SK-N-SH (cell line): ENCODE data around the gene SHMT2. TPM values are rescaled to one million over a fixed set of nuclear protein-coding genes. Genes with fewer than 3 reads are reported as not detected.

Source experiments
- CTCF ChIA-PET: fragments of 300-600, 350-600 bp; formaldehyde crosslinking; extraction: SDS; loops from one replicate; lab custom pipeline; 2021; lab: Yijun Ruan, JAX
- POLR2A ChIA-PET: fragments of 350-600 bp; sonication (Branson Sonifier 250); formaldehyde crosslinking; extraction: SDS; loops from one replicate; lab custom pipeline; 2020; ENCODE audit warnings: antibody characterized with exemption, inconsistent platforms; lab: Yijun Ruan, JAX
- DNase-seq: peaks from one replicate; pipeline ENCODE4 v3.0.0; 2012
- H2AFZ ChIP-seq: fragments of 200-600 bp; sonication (generic); 2 replicates; pipeline ENCODE4 v1.8.1; 2016; ENCODE audit warnings: antibody characterized with exemption, mild to moderate bottlenecking, low read depth
- H3F3A ChIP-seq: fragments of 200-600 bp; sonication (generic); replicated peaks from 2 replicates; pipeline ENCODE3; 2016; ENCODE audit warnings: antibody characterized with exemption, mild to moderate bottlenecking; ENCODE audit not compliant: insufficient read depth
- H3K27ac ChIP-seq, 2 experiments: fragments of 200-500 bp in 1 of 2; fragments of 200-600 bp in 1 of 2; sonication (Bioruptor generic) in 1 of 2; sonication (generic), shearing (Covaris generic) in 1 of 2; 2 replicates each; pipeline versions ENCODE4 v1.5.1 to v1.6.1; 2014 to 2016; ENCODE audit warnings: low read depth in 2 of 2, inconsistent platforms in 1 of 2, low read length in 1 of 2, mild to moderate bottlenecking in 1 of 2, mixed read lengths in 1 of 2
- H3K27me3 ChIP-seq: fragments of 200-600 bp; sonication (generic), shearing (Covaris generic); 2 replicates; pipeline ENCODE4 v1.6.1; 2016; ENCODE audit warnings: mixed run types; ENCODE audit not compliant: insufficient read depth
- H3K36me3 ChIP-seq, 2 experiments: fragments of 200-500 bp in 1 of 2; fragments of 200-600 bp in 1 of 2; sonication (Bioruptor generic) in 1 of 2; sonication (generic) in 1 of 2; replicated peaks in 1 of 2; 2 replicates each; pipeline versions ENCODE3 to v1.5.1; 2014 to 2016; ENCODE audit warnings: low read length in 1 of 2, mild to moderate bottlenecking in 1 of 2; ENCODE audit not compliant: insufficient read depth in 2 of 2, control insufficient read depth in 1 of 2
- H3K4me1 ChIP-seq, 2 experiments: fragments of 200-500 bp in 1 of 2; fragments of 200-600 bp in 1 of 2; sonication (Bioruptor generic) in 1 of 2; sonication (generic), shearing (Covaris generic) in 1 of 2; 2 replicates each; pipeline versions ENCODE4 v1.5.1 to v1.6.1; 2014 to 2016; ENCODE audit warnings: low read depth in 1 of 2, low read length in 1 of 2, mixed run types in 1 of 2; ENCODE audit not compliant: insufficient read depth in 2 of 2, control insufficient read depth in 1 of 2
- H3K4me2 ChIP-seq: fragments of 200-600 bp; sonication (generic), shearing (Covaris generic); 2 replicates; pipeline ENCODE4 v1.6.1; 2017; ENCODE audit warnings: mixed run types
- H3K4me3 ChIP-seq, 2 experiments: fragments of 200-500 bp in 1 of 2; fragments of 200-600 bp in 1 of 2; sonication (Bioruptor generic) in 1 of 2; sonication (generic), shearing (Covaris generic) in 1 of 2; 2 replicates each; pipeline versions ENCODE4 v1.5.1 to v1.8.1; 2014 to 2016; ENCODE audit warnings: low read depth in 2 of 2, inconsistent platforms in 1 of 2, low read length in 1 of 2, mild to moderate bottlenecking in 1 of 2, mixed read lengths in 1 of 2, moderate library complexity in 1 of 2
- H3K79me2 ChIP-seq: fragments of 200-600 bp; sonication (generic); 2 replicates; pipeline ENCODE4 v1.8.1; 2017; ENCODE audit warnings: mild to moderate bottlenecking; ENCODE audit not compliant: insufficient read depth
- H3K9ac ChIP-seq: fragments of 200-600 bp; sonication (generic); 2 replicates; pipeline ENCODE4 v1.6.1; 2017; ENCODE audit warnings: mixed run types
- H3K9me2 ChIP-seq: fragments of 200-600 bp; sonication (generic); 2 replicates; pipeline ENCODE4 v1.6.1; 2017; ENCODE audit warnings: mixed run types
- H3K9me3 ChIP-seq: fragments of 200-600 bp; sonication (generic); 2 replicates; pipeline ENCODE4 v1.6.1; 2017; ENCODE audit warnings: mixed run types, mild to moderate bottlenecking, moderate library complexity
- H4K20me1 ChIP-seq: fragments of 200-600 bp; sonication (generic); 2 replicates; pipeline ENCODE4 v1.6.1; 2017; ENCODE audit warnings: mild to moderate bottlenecking, mixed run types; ENCODE audit not compliant: insufficient read depth
- CHD2 ChIP-seq: fragments of 150-350 bp; IDR thresholded peaks from 2 replicates; pipeline ENCODE4 v1.6.1; 2018; ENCODE audit warnings: low read length; ENCODE audit not compliant: partially characterized antibody
- CTCF ChIP-seq: fragments of 200-600 bp; sonication (generic); IDR thresholded peaks from 2 replicates; pipeline ENCODE4 v1.6.1; 2017; ENCODE audit warnings: antibody characterized with exemption, mild to moderate bottlenecking, moderate library complexity
- EP300 ChIP-seq, 2 experiments: IDR thresholded peaks; 2 replicates each; pipeline versions ENCODE4 v1.4.0 to v1.6.1; 2012; ENCODE audit warnings: borderline replicate concordance in 1 of 2, low read depth in 1 of 2, low read length in 1 of 2
- EZH2phosphoT487 ChIP-seq: fragments of 200-600 bp; sonication (generic); IDR thresholded peaks from 2 replicates; pipeline ENCODE4 v1.6.1; 2017; ENCODE audit warnings: low read depth, mixed run types, mild to moderate bottlenecking, antibody characterized with exemption, moderate library complexity, borderline replicate concordance
- GABPA ChIP-seq: IDR thresholded peaks from 2 replicates; pipeline ENCODE4 v1.4.0; 2012; ENCODE audit warnings: low read depth, mild to moderate bottlenecking
- JUND ChIP-seq: IDR thresholded peaks from 2 replicates; pipeline ENCODE4 v1.4.0; 2012
- MEF2A ChIP-seq: IDR thresholded peaks from 2 replicates; pipeline ENCODE4 v1.4.0; 2012; ENCODE audit warnings: low read depth, borderline replicate concordance
- NRF1 ChIP-seq: IDR thresholded peaks from 2 replicates; pipeline ENCODE4 v1.6.1; 2012; ENCODE audit warnings: low read depth, mild to moderate bottlenecking, low read length
- RAD21 ChIP-seq: IDR thresholded peaks from 2 replicates; pipeline ENCODE4 v1.6.1; 2012; ENCODE audit warnings: mild to moderate bottlenecking, low read length
- REST ChIP-seq: IDR thresholded peaks from 2 replicates; pipeline ENCODE4 v1.6.1; 2012; ENCODE audit warnings: mild to moderate bottlenecking, low read depth, low read length, moderate library complexity
- RFX5 ChIP-seq: IDR thresholded peaks from 2 replicates; pipeline ENCODE4 v1.6.1; 2012; ENCODE audit warnings: mild to moderate bottlenecking, improper control_type of control experiment, low read length
- RXRA ChIP-seq: IDR thresholded peaks from 2 replicates; pipeline ENCODE4 v1.4.0; 2012; ENCODE audit warnings: low read depth, mild to moderate bottlenecking, borderline replicate concordance
- SIN3A ChIP-seq: IDR thresholded peaks from 2 replicates; pipeline ENCODE4 v1.6.1; 2012; ENCODE audit warnings: low read depth, mild to moderate bottlenecking, low read length, moderate library complexity, borderline replicate concordance
- SMC3 ChIP-seq: IDR thresholded peaks from 2 replicates; pipeline ENCODE4 v1.6.1; 2012; ENCODE audit warnings: low read depth, low read length, improper control_type of control experiment
- TAF1 ChIP-seq: IDR thresholded peaks from 2 replicates; pipeline ENCODE4 v1.6.1; 2012; ENCODE audit warnings: low read depth, mild to moderate bottlenecking, low read length, moderate library complexity, borderline replicate concordance
- USF2 ChIP-seq: fragments of 150-350 bp; IDR thresholded peaks from 2 replicates; pipeline ENCODE4 v1.6.1; 2017; ENCODE audit warnings: antibody characterized with exemption, low read length, low read depth, borderline replicate concordance
- YY1 ChIP-seq: IDR thresholded peaks from 2 replicates; pipeline ENCODE4 v1.4.0; 2012; ENCODE audit warnings: low read depth, mild to moderate bottlenecking
- ZBTB33 ChIP-seq: IDR thresholded peaks from 2 replicates; pipeline ENCODE4 v1.4.0; 2012; ENCODE audit warnings: low read depth, borderline replicate concordance
- WGBS: methylation state at CpG from one replicate; pipeline ENCODE4 v1.1.6; 2017; ENCODE audit warnings: low lambda C conversion rate; 5-methylcytosine and 5-hydroxymethylcytosine counted together
- polyA plus RNA-seq, 3 experiments: library from polyadenylated mRNA; depleted of rRNA; stranded (reverse); fragments of >200 nt; gene quantifications; 2 replicates each; pipeline ENCODE4 v1.2.3, GENCODE V29; 2012
- TF ChIP-seq, protein P1 (sequence below): IDR thresholded peaks from 2 replicates; pipeline ENCODE4 v1.4.0; 2012; ENCODE audit warnings: low read depth, borderline replicate concordance

The SHMT2 gene
- polyA plus RNA-seq, 1 of the 3 experiments (the other 2 are of a cell fraction): 204 TPM

- H3K9me3 ChIP-seq: no peaks in the 10 kb centered on the region
- H3K27me3 ChIP-seq: no peaks in the 10 kb centered on the region
- 88% methylated on average over 8 of the region's 15 CpGs for WGBS
- H3K4me3 ChIP-seq: no peak overlapping the region
- no peak for TF ChIP-seq RAD21
- no peak for TF ChIP-seq MEF2A
- no peak for TF ChIP-seq SMC3
- no peak for TF ChIP-seq CHD2
- TF ChIP-seq RFX5: no peak
- TF ChIP-seq CTCF: no peak
- TF ChIP-seq NRF1: no peak
- no peak for TF ChIP-seq RXRA
- no peak for TF ChIP-seq GABPA
- TF ChIP-seq ZBTB33: no peak
- no peak for TF ChIP-seq TAF1
- TF ChIP-seq SIN3A: no peak
- TF ChIP-seq USF2: no peak
- TF ChIP-seq, all 33 proteins: peak for 0
- no peak for DNase-seq
- Histone ChIP-seq H3K36me3 (peaks cover 5 to 82% of the 10 kb centered on the region in 2 experiments), H4K20me1 (no peaks in the 10 kb centered on the region), H3F3A (no peaks in the 10 kb centered on the region), H3K27ac (no peak overlapping the region), H3K9me2 (no peaks in the 10 kb centered on the region), H3K4me1 (no peaks in the 10 kb centered on the region), H3K4me2 (no peak overlapping the region), H3K9ac (no peak overlapping the region), H3K79me2 (no peaks in the 10 kb centered on the region), H2AFZ (no peak overlapping the region)
- ChIA-PET CTCF (interaction anchor here (0.9 to 1.2 kb wide), 2 partner anchors 13 to 89 kb away, joined by 3 read pairs; no protein-coding TSS in a partner anchor), POLR2A (no interaction called here)
Observed at GRCh38 chr12:57200497-57200896, 29.0 kb upstream of the SHMT2 start.

DNA sequence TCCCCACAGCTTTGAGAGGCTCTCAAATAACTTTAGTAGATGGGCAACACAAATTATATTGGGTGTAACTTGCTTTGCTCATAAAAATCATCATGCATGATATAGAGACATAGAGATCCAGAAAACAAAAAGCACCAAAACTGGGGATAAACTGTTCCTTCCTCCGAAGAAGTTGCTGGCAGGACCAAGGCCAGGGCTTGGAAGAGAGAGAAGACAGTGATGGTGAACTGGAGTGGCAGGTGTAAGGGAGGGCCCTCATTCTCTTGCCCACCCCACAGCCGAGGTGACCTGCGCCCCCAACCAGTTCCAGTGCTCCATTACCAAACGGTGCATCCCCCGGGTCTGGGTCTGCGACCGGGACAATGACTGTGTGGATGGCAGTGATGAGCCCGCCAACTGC lies 28.3 kb upstream of the SHMT2 start:
- no peaks in the 10 kb centered on the region for H3K4me1 ChIP-seq
- H3K9me3 ChIP-seq: no peaks in the 10 kb centered on the region
- H3K4me3 ChIP-seq: no peak overlapping the region
- H3K27me3 ChIP-seq: no peaks in the 10 kb centered on the region
- H3K4me2 ChIP-seq: no peak overlapping the region
- ChIA-PET POLR2A (no interaction called here), CTCF (interaction anchor here (0.6 to 1.8 kb wide), 3 partner anchors 13 to 43 kb away, joined by 3 to 4 read pairs (median 3); no protein-coding TSS in a partner anchor)
- no peak overlapping the region for H3K27ac ChIP-seq
- H3K9me2 ChIP-seq: no peaks in the 10 kb centered on the region
- no peaks in the 10 kb centered on the region for H4K20me1 ChIP-seq
- WGBS: 77% methylated on average over 8 of the region's 8 CpGs
- H2AFZ ChIP-seq: no peak overlapping the region
- no peaks in the 10 kb centered on the region for H3F3A ChIP-seq
- no peaks in the 10 kb centered on the region for H3K79me2 ChIP-seq
- no peak for DNase-seq
- peaks cover 5 to 79% of the 10 kb centered on the region in 2 experiments for H3K36me3 ChIP-seq
- H3K9ac ChIP-seq: no peak overlapping the region
- TF ChIP-seq REST (no peak), SIN3A (no peak), YY1 (no peak), JUND (no peak), EP300 (IDR thresholded peaks at IDR 0.05; ENCODE audit: borderline replicate concordance in 1 of 2, low read depth in 1 of 2, low read length in 1 of 2) (no peak), EZH2phosphoT487 (no peak), CHD2 (no peak), RFX5 (no peak)
- TF ChIP-seq, protein P1, sequence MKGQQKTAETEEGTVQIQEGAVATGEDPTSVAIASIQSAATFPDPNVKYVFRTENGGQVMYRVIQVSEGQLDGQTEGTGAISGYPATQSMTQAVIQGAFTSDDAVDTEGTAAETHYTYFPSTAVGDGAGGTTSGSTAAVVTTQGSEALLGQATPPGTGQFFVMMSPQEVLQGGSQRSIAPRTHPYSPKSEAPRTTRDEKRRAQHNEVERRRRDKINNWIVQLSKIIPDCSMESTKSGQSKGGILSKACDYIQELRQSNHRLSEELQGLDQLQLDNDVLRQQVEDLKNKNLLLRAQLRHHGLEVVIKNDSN: no peak
